Thoracic aorta (tissue), 2 donors: ENCODE measurements around the gene ADAMTS17. TPM values are rescaled to one million over a fixed set of nuclear protein-coding genes. Genes with fewer than 3 reads are reported as not detected.

ENCODE experiments used
- ATAC-seq: fragments of 150-250 bp; one replicate; pipeline ENCODE4 v1.8.0; 2017; ENCODE audit warnings: low read depth; ENCODE audit not compliant: insufficient number of reproducible peaks, low FRiP score
- DNase-seq: peaks from one replicate; pipeline ENCODE4 v3.0.0-alpha.2; 2020; ENCODE audit warnings: low spot score
- H3K27ac ChIP-seq, 2 donors: fragments of 200-600 bp; sonication (generic); 1 replicate in 1 of 2; 2 replicates in 1 of 2; pipeline ENCODE4 v1.5.1; 2016; ENCODE audit warnings: mild to moderate bottlenecking in 2 of 2, moderate library complexity in 2 of 2
- H3K27me3 ChIP-seq: fragments of 200-600 bp; sonication (generic); replicated peaks from 2 replicates; pipeline ENCODE4 v1.6.0; 2016; ENCODE audit warnings: mild to moderate bottlenecking; ENCODE audit not compliant: insufficient read depth
- H3K36me3 ChIP-seq: fragments of 200-600 bp; sonication (generic); one replicate; pipeline ENCODE4 v1.5.1; 2016
- H3K4me1 ChIP-seq, 2 donors: fragments of 200-600 bp; sonication (generic); 1 replicate in 1 of 2; 2 replicates in 1 of 2; pipeline versions ENCODE4 v1.5.1 to v1.6.0; 2016; ENCODE audit warnings: low read depth in 2 of 2, mild to moderate bottlenecking in 1 of 2; ENCODE audit not compliant: control insufficient read depth in 1 of 2
- H3K4me3 ChIP-seq: fragments of 200-600 bp; sonication (generic); 2 replicates; pipeline ENCODE4 v1.5.1; 2016; ENCODE audit warnings: mild to moderate bottlenecking
- H3K9me3 ChIP-seq: fragments of 200-600 bp; sonication (generic); 2 replicates; pipeline ENCODE4 v1.5.1; 2016
- total RNA-seq, 2 donors: library from RNA; depleted of rRNA; stranded (reverse); fragments of >200 nt; gene quantifications; one replicate each; pipeline versions ENCODE4 v1.1.0 to v1.2.3, GENCODE V29; 2016
- TF ChIP-seq, protein P1 (sequence below): fragments of 200-600 bp; sonication (generic); IDR thresholded peaks from one replicate; pipeline ENCODE4 v1.5.1; 2019; ENCODE audit warnings: antibody characterized with exemption

The ADAMTS17 gene
- total RNA-seq, 2 donors from 2014 or later, result 2.8 to 8.1 TPM

DNA sequence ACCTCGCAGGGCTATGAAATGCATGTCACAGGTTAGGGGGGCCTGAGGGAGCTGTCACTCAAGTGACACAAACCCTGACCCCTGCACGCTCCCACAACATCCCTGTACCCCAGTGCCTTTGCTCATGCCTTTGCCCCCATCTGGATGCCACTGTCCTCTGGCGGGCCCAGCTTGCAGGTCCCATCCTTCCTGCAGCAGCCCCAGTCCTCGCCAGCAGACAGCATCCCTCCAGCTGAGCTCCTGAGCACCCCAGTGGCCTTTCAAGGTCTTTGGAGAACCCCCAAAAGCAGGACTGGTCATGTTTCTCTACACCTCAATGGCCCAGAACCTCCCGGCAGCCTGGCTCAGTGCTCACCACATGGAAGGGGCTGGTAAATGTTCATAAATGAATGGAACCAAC is 170.4 kb downstream of the ADAMTS17 start:
- no peak overlapping the region for H3K27ac ChIP-seq
- no peaks in the 10 kb centered on the region for H3K27me3 ChIP-seq
- no peaks in the 10 kb centered on the region for H3K36me3 ChIP-seq
- TF ChIP-seq, protein P1, sequence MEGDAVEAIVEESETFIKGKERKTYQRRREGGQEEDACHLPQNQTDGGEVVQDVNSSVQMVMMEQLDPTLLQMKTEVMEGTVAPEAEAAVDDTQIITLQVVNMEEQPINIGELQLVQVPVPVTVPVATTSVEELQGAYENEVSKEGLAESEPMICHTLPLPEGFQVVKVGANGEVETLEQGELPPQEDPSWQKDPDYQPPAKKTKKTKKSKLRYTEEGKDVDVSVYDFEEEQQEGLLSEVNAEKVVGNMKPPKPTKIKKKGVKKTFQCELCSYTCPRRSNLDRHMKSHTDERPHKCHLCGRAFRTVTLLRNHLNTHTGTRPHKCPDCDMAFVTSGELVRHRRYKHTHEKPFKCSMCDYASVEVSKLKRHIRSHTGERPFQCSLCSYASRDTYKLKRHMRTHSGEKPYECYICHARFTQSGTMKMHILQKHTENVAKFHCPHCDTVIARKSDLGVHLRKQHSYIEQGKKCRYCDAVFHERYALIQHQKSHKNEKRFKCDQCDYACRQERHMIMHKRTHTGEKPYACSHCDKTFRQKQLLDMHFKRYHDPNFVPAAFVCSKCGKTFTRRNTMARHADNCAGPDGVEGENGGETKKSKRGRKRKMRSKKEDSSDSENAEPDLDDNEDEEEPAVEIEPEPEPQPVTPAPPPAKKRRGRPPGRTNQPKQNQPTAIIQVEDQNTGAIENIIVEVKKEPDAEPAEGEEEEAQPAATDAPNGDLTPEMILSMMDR, result no peak
- peaks cover 19% of the 10 kb centered on the region for H3K9me3 ChIP-seq
- DNase-seq, result no peak
- ATAC-seq, result no peak
- H3K4me1 ChIP-seq, result peaks cover 17 to 61% of the 10 kb centered on the region in 2 donors
- no peak overlapping the region for H3K4me3 ChIP-seq

- Histone ChIP-seq H3K9me3 (peaks cover 19% of the 10 kb centered on the region), H3K27me3 (no peaks in the 10 kb centered on the region), H3K4me3 (no peak overlapping the region), H3K4me1 (peaks cover 17 to 54% of the 10 kb centered on the region in 2 donors), H3K27ac (peak overlapping the region in 1 of 2 donors; percentile 41), H3K36me3 (no peaks in the 10 kb centered on the region)
- DNase-seq, result no peak
- TF ChIP-seq, protein P1, result no peak
- no peak for ATAC-seq
Observed at GRCh38 chr15:100170291-100171210, 171.2 kb downstream of the ADAMTS17 start.

GRCh38 chr15:100169615-100170290 is 172.0 kb downstream of the ADAMTS17 start:
- no peaks in the 10 kb centered on the region for H3K27me3 ChIP-seq
- no peak overlapping the region for H3K27ac ChIP-seq
- H3K4me1 ChIP-seq, result peaks cover 12 to 46% of the 10 kb centered on the region in 2 donors
- H3K9me3 ChIP-seq, result peaks cover 19% of the 10 kb centered on the region
- TF ChIP-seq, protein P1, result no peak
- no peak overlapping the region for H3K4me3 ChIP-seq
- no peak for ATAC-seq
- H3K36me3 ChIP-seq, result no peaks in the 10 kb centered on the region
- no peak for DNase-seq

DNA sequence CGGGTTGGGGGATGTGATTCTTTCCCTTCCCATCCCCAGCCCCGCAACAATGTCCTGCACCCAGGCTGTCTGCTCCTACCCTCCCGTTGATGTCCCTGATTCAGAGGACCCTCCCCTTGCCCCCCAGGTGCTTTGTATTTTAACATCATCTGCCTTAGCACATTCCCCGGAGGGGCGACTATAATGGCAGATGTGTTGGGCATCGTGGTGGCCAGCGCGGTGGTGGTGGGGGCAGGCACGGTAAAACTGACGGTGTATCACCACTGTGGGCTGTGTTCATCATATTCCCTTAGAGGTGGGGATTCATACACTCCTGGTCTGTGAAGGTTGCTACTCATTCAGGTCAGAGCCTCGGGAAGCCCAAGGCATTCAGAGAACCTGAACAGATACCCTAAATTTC is 173.0 kb downstream of the ADAMTS17 start:
- Histone ChIP-seq H3K9me3 (peaks cover 19% of the 10 kb centered on the region), H3K27ac (no peak overlapping the region), H3K4me1 (peaks cover 6 to 36% of the 10 kb centered on the region in 2 donors), H3K4me3 (no peak overlapping the region), H3K36me3 (no peaks in the 10 kb centered on the region), H3K27me3 (no peaks in the 10 kb centered on the region)
- ATAC-seq, result no peak
- TF ChIP-seq, protein P1, result no peak
- no peak for DNase-seq

GRCh38 chr15:100167884-100168375 is 173.8 kb downstream of the ADAMTS17 start:
- H3K4me1 ChIP-seq, result peaks cover 4 to 32% of the 10 kb centered on the region in 2 donors
- DNase-seq (no peak), ATAC-seq (no peak)
- H3K36me3 ChIP-seq, result no peaks in the 10 kb centered on the region
- H3K4me3 ChIP-seq, result peak overlapping the region; percentile 57
- peaks cover 13% of the 10 kb centered on the region for H3K9me3 ChIP-seq
- TF ChIP-seq, protein P1, result no peak
- no peaks in the 10 kb centered on the region for H3K27me3 ChIP-seq
- peak overlapping the region; percentile 37 to 52 for H3K27ac ChIP-seq
